ENCODE results near the gene NOSIP. TPM values are rescaled to one million over a fixed set of nuclear protein-coding genes. Genes with fewer than 3 reads are reported as not detected.

NOSIP gene
- polyA plus RNA-seq, 5 donors = 51.0 to 80.7 (median 59.0) TPM

- no peak for DNase-seq
Observed at GRCh38 chr19:49574206-49574755, 6.1 kb downstream of the NOSIP start.

- DNase-seq = no peak
Observed at GRCh38 chr19:49573425-49573824, 6.9 kb downstream of the NOSIP start.

- DNase-seq = no peak
Observed at GRCh38 chr19:49573009-49573408, 7.3 kb downstream of the NOSIP start.

GRCh38 chr19:49570997-49571676 is 9.2 kb downstream of the NOSIP start:
- no peak for DNase-seq

GRCh38 chr19:49570138-49570856 is 10.1 kb downstream of the NOSIP start:
- DNase-seq = peak; percentile 59 to 74

GRCh38 chr19:49567861-49568441 is 12.4 kb downstream of the NOSIP start:
- DNase-seq = no peak

GRCh38 chr19:49566302-49566701 is 14.1 kb downstream of the NOSIP start:
- no peak for DNase-seq

- no peak for DNase-seq
Observed at GRCh38 chr19:49565261-49565660, 15.1 kb downstream of the NOSIP start.

- no peak for DNase-seq
Observed at GRCh38 chr19:49564616-49565045, 15.7 kb downstream of the NOSIP start.

- no peak for DNase-seq
Observed at GRCh38 chr19:49560358-49560900, 19.9 kb downstream of the NOSIP start.

GRCh38 chr19:49559928-49560327 is 20.4 kb downstream of the NOSIP start:
- no peak for DNase-seq

- no peak for DNase-seq
Observed at GRCh38 chr19:49559443-49559842, 20.9 kb downstream of the NOSIP start.

- DNase-seq = no peak
Observed at GRCh38 chr19:49558591-49558990, 21.8 kb downstream of the NOSIP start.

GRCh38 chr19:49557641-49558325 is 22.6 kb downstream of the NOSIP start:
- no peak for DNase-seq

- no peak for DNase-seq
Observed at GRCh38 chr19:49556412-49557398, 23.7 kb downstream of the NOSIP start.

- peak; percentile 51 to 65 for DNase-seq
Observed at GRCh38 chr19:49555600-49556411, 24.6 kb downstream of the NOSIP start.

- no peak for DNase-seq
Observed at GRCh38 chr19:49554701-49555181, 25.6 kb downstream of the NOSIP start.

- no peak for DNase-seq
Observed at GRCh38 chr19:49553451-49554271, 26.7 kb downstream of the NOSIP start.

GRCh38 chr19:49552749-49553148 is 27.6 kb downstream of the NOSIP start:
- no peak for DNase-seq

Measured in right lung (tissue), 5 donors.